Measurements from ENCODE around the gene PARN. TPM values are rescaled to one million over a fixed set of nuclear protein-coding genes. Genes with fewer than 3 reads are reported as not detected.

Gene PARN
- total RNA-seq, 1 experiment from 2014 or later: 42.5 TPM

DNA sequence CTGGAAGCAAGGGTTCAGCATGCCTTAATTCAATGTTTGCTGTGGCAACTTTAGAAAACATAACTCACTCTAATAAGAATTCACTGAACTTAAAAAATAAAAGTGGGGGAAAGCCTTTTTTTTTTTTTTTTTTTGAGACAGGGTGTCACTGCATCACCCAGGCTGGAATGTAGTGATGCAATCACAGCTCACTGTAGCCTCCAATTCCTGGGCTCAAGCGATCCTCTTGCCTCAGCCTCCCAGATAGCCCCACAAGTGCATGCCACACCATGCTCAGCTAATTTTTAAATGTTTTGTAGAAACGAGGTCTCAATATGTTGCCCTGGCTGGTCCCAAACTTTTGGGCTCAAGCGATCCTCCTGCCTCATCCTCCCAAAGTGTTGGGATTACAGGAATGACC lies 243.9 kb downstream of the PARN start:
- Histone ChIP-seq H3K9ac (ENCODE audit: low read length) (no peak overlapping the region), H3K9me2 (ENCODE audit: insufficient read depth) (no peaks in the 10 kb centered on the region), H3K27ac (ENCODE audit: low read depth, low read length) (no peak overlapping the region), H3K4me3 (replicated peaks in 1 of 2; ENCODE audit: low read depth in 1 of 2, low read length in 2 of 2) (no peak overlapping the region), H3K4me1 (ENCODE audit: control insufficient read depth in 1 of 2, insufficient read depth in 2 of 2, low read length in 2 of 2) (peaks cover 3 to 23% of the 10 kb centered on the region in 2 experiments; a peak in 2 of 4 replicates), H3K36me3 (ENCODE audit: control insufficient read depth in 1 of 2, insufficient read depth in 2 of 2, low read length in 2 of 2) (no peaks in the 10 kb centered on the region), H3K4me2 (ENCODE audit: low read length) (no peak overlapping the region), H4K20me1 (ENCODE audit: insufficient read depth) (no peaks in the 10 kb centered on the region), H3K79me2 (ENCODE audit: insufficient read depth, low read length) (no peaks in the 10 kb centered on the region), H2AFZ (ENCODE audit: low read depth, low read length, poor library complexity, severe bottlenecking) (no peak overlapping the region), H3K27me3 (ENCODE audit: insufficient read depth, low read length) (no peaks in the 10 kb centered on the region), H3K9me3 (ENCODE audit: control insufficient read depth in 1 of 2, insufficient read depth in 1 of 2, low read depth in 1 of 2, low read length in 2 of 2) (no peaks in the 10 kb centered on the region)
- TF ChIP-seq EZH2 (IDR thresholded peaks at IDR 0.05) (no peak), CEBPB (IDR thresholded peaks at IDR 0.05; ENCODE audit: low read depth) (0 out of 2 replicates have a peak, but pooled peaks have one; percentile 27), SRF (IDR thresholded peaks at IDR 0.05; ENCODE audit: low read depth) (no peak)
- DNase-seq (ENCODE audit: low read depth, low spot score) (no peak), ATAC-seq (no peak)
- ChIA-PET RAD21 (ENCODE audit: low non-redundant PET in 1 of 2, low total read pairs in 2 of 2, uncharacterized antibody in 2 of 2, unreplicated experiment in 2 of 2) (interaction anchor here in 1 of 2 experiments (0.7 kb wide), 1 partner anchor 100 kb away, joined by 3 read pairs; no protein-coding TSS in a partner anchor), CTCF (no interaction called here), POLR2A (no interaction called here)
- BruUV-seq (replicated peaks): no TSS peak
- intact Hi-C loops (cut with micrococcal nuclease): no loop called here

Other genes with a start within 250 kb of the PARN start
- gene BFAR, start 2.7 kb upstream of the PARN start, total RNA-seq (2021; ENCODE audit: unreplicated experiment): 49.7 TPM
- gene PLA2G10, start 64.0 kb upstream of the PARN start, total RNA-seq (2021; ENCODE audit: unreplicated experiment): not detected
- gene NPIPA3, start 73.2 kb upstream of the PARN start, total RNA-seq (2021; ENCODE audit: unreplicated experiment): 1.6 TPM
- 3.1 TPM for gene NPIPA2, start 112.3 kb upstream of the PARN start, total RNA-seq (2021; ENCODE audit: unreplicated experiment)
- 122 TPM for gene NOMO1, start 203.5 kb upstream of the PARN start, total RNA-seq (2021; ENCODE audit: unreplicated experiment)